Measurements from ENCODE around the gene XPC.
"Not testable (repeated sequence)": the region's sequence is repeated elsewhere in the genome, so short reads cannot be mapped to it uniquely, and the experiment has no call there.

XPC gene

DNA sequence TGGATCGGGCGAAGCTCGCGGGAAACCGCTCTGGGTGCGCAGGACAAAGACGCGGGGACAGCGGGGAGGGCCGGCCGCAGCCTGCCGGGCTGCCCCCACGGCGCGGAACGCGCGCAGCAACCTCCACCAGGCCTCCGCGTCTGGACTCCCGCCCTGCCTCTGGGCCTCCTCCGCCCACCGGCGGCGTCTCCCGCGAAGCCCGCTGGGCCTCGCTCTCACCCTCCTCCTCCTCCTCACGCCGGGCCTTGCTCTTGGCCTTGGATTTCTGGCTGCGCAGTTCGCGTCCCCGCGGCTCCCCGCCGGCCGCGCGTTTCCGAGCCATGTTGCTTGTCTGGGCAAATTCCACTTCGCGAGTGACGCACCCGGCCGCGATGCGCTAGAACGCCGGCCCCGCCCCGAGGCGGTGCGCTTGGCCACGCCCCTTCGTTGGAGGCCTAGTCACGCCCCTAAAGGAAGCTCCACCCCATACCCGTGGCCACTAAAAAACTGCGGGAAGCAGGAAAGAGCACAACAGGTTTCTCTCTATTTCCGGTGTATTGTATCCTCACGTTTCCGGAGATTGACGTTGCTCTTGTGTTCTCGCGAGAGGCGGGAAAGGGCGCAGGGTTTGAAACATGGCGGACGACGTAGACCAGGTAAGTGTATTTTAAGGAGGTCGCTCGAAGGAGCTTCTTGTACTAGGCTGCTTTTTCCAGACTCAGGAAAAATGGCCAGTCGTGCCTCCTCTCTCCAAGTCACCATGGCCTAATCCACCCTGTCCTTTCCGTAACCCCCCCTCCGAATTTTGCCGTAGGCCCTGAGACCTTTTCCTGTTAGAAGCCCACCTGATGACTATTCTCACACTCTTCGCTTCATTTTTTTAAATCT is at the start of gene XPC, which contains the start of gene LSM3:
Gene XPC, minus strand, starts transcription at position 355 of the 867 bp plus-strand sequence. Its CDS starts 33 bp downstream, at position 322.
Gene LSM3, plus strand, starts transcription at position 571 of the 867 bp plus-strand sequence. Its CDS starts 44 bp downstream, at position 615.
- DNase-seq, result peak; percentile 99

DNA sequence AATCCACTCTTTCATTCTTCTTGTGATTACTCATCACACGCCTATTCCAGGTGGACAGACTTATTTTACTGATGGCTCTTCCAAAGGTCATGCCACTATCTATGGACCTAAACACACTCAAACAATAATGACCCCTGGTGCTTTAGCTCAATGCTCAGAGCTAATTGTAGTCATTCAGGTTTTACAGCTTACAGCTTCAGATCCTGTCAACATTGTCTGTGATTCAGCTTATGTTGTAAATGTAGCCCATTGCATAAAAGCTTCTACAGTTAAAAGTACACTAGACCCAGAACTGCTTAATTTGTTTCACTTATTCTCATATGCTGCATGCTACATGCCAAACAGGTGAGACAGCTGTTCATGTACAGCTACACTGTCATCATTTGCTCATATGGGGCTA is 49.5 kb upstream of the XPC start:
- no peak for DNase-seq

DNA sequence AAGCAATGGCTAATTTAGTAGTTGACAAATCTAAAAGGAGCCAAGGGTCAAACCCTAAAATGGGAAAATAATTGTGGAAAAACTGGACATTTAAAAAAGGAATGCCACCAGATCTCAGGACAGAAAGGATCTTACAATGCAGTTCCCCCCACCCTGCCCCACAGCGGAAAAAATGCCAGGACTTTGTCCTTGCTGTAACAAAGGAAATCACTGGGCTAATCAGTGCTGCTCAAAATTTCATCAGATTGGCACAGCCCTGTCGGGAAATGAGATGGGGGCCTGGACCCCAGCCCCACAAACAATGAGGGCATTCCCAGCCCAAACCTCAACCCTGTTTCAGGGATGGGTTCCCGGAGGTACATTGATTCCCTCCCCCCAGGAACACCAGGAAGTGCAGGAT is 48.0 kb upstream of the XPC start:
- not testable (repeated sequence) for DNase-seq

DNA sequence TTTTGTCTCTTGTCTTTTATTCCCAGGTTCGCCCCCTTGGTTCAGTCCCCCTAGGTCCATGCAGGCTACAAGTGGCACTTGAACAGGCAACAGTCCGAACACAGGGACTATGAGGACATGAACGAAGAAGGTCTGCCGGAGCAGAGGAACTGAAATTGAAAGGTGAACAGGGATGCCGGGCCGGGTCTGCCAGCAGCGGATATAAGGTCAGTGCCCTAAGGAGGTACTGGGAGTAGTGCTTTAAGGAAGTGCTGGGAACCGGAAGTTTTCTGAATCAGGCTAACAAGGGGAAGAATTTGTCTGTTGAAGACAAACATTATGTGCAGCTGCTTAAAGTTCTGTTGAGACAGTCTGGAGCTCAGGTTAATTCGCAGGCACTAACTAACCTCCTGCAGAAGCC is 47.0 kb upstream of the XPC start:
- DNase-seq, result no peak

DNA sequence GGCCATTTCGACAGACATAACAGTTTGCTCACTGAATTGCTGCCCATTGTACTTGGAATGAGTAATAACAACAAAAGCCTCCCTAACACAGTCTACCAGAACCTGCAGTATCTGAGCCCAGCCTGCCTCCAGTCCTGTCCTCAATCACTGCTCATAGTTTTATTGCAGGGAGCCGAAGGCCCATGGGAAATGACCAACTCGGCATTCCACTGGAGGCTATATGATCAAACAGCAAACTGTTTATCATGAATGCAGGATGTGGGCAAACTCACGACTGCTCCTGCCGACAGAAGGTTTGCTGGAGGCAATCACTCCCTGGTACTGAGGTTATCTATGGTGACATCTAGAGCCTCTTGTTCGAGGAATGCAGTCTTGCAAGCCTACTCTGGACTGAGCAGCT is 46.5 kb upstream of the XPC start:
- DNase-seq, result no peak

DNA sequence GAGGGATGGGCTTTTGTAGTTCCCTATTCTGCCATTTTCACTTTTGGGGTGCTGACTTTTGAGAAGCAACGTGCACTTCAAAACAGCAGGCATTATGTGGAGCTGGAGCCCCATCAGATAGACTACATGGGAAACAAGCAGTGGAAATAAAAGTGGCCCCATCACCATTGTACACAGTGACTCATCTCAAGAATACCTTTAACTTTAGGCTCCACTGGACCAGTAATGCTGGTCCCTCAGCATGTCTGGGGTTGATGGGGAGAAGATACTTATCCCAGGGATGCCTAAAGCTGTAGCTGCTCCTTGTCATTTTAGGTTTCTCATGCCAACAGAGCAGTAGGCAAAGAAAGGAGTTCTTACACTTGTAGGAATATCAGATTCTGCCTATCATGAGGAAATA is 45.2 kb upstream of the XPC start:
- DNase-seq, result no peak

DNA sequence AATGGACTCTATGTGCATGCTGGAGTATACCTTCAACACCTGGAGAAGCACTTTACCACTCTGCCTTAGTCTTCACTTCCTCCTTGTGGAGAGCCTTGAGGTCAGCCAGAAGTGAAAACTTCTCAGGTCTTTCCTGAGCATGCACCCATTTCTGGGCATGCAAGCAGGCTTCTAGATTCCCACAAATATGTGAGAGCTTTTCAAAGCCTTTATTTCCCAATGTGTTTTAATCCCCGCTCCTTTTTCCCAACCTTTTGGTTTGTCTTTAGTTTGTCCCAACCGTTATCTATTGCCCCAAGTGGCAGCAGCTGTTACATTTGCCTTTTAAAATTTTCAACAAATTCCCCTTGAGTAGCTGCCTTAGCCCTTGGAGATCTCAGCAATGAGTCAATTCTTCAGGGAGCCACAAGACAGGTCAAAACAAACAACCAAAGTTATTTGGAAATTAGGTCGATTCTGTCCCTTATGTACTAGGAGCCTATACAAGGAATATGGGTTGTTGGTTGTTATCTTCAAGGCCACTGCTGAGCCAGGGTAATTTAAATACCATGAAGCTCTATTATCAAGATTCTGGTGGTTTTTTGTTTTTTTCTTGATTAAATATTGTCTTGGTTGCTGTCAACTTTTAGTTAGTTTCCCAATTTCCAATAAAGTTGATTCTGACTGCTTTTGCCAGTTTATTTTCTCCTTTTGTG is 44.6 kb upstream of the XPC start:
- no peak for DNase-seq

DNA sequence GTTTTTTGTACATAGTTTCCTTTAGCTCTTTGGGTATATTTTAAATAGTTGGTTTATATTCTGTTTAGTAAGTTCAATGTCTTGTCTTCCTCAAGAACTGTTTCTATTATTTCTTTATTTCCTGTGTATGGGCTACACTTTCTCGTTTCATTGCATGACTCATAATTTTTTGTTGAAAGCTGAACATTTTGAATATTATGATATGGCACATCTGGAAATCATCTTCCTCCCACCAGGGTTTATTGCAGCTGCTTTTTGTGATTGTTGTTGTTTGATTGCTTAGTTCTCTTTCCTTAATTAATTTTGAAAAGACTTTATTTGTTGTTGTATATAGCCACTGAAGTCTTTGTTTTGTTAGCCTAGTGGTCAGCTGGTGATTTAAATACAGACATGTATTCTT is 44.1 kb upstream of the XPC start:
- DNase-seq, result no peak

DNA sequence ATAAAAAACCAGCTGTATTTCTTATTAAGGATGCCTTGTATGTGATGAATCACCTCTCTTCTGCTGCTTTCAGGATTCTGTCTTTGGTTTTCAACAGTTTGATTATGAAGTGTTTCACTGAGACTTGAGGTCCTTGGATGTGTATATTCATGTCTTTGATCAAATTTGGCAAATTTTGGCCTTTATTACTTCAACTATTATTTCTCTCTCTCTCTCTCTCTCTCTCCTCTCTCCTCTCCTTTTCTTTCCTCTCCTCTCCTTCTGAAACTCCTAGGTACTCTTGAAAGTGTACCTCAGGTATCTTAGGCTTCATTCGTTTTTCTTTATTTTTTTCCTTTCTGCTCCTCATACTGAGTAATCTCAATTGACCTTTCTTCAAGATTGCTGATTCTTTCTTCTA is 43.5 kb upstream of the XPC start:
- DNase-seq, result no peak

DNA sequence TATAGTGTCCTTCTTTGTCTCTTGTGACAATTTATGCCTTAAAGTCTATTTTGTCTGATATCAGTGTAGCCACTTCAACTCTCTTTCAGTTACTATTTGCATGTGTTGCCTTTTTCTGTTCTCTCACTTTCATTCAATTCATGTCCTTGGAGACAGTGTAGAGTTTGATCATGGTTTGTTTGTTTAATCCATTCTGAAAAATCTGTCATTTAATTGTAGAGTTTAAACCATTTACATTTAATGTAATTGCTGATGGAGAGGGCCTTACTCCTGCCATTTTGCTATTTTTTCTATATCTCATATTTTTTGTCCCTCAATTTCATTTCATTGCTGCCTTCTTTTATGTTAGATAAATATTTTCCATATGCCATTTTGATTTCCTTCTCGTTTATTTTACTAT is 42.5 kb upstream of the XPC start:
- DNase-seq, result no peak

DNA sequence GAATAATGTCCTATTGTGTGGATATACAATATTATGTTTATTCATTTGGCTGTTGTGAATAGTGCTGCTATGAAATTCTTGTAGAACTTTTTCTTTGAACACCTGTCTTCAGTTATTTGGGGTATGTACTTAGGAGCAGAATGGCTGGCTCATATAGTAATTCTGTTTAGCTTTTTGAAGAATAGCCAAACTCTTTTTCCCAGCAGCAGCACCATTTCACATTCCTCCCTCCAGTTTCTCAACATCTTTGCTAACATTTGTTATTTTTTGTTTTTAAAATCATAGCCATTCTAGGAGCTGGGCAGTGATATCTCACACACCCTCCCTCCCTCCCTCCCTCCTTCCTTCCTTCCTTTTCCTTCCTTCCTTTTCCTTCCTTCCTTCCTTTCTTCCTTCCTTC is 40.0 kb upstream of the XPC start:
- DNase-seq, result no peak

DNA sequence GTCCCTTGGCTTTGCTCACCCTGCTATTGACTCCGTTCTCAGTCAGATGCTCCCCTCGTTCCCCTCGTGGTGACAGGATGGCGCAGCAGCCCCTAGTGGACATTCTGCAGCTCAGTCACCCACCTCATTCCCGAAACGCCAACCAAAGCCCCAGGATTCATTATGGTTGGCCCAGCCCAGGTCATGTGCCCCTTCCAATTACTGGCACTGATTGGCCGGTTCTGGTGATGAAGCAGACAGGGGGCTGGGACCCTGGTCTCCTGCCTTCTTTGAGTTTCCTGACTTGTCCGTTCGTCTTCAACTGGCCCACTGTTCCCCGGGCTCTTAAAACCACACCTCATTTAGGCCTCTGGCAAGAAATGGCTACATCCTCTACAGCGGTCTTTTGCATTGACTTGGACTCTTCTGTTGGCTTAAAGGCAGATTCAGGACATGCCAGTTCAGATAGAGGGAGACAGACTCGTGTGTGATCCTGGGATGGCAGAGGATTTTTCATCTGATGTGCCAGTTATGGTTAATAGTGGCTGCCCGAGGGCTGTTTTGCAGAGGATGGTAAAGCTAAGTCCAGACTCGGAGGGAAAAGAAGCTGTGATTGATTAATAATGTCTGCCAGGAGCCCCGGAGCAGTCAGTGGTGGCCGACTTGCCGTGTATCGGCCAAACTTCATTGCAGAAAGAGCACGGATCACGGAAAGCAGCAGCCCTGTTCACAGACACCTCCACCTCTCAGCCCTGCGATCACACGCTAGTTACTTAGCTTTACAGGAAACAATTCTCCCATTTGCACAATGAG is 38.1 kb upstream of the XPC start:
- DNase-seq, result peak; percentile 37

DNA sequence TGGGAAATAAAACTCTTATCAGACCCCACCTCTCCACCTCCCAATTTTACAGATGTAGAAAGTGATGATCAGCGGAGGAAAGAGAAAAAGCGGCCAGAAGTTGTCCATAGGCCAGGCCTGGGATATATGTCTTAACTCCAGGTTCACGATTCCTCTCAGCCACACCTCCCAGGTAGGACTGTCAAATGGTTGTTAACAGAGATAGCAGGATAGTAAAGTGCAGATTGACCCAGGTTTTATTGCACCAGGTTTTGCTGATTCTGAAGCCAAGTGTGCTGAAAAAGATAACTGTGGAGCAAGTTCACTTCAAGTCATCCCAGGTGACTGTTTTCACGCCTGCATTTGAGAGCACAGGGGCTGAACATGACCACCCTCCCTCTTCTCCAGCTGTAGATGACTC is 36.4 kb upstream of the XPC start:
- DNase-seq, result no peak

DNA sequence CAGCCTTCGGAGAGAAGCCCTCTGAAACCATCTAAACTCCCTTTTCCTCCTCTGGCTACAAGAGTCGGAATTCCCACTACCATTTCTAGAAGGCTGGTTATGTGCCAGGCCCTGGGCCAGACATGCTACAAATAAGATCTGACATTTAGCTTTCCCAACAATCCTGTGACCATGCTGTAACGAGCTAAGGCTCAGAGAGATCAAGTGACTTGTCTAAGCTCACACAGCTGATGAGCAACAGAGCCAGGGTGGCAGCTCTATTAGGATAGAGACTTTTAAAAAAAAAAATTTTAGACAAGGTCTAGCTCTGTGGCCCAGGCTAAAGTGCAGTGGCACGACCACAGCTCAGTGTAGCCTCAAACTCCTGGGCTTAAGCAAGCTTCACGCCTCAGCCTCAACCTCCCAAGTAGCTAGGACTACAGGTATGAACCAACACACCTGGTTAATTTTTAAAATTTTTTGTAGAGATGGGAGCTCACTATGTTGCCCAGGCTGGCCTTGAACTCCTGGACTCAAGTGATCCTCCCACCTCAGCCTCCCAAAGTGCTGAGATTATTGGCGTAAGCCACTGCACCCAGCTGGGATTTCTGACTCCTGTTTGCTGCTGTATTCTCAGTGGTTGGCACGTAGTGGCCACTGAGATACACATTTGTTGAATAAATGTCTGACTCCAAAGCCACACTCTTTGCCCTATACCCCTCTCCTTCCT is 34.8 kb upstream of the XPC start:
- DNase-seq, result no peak

DNA sequence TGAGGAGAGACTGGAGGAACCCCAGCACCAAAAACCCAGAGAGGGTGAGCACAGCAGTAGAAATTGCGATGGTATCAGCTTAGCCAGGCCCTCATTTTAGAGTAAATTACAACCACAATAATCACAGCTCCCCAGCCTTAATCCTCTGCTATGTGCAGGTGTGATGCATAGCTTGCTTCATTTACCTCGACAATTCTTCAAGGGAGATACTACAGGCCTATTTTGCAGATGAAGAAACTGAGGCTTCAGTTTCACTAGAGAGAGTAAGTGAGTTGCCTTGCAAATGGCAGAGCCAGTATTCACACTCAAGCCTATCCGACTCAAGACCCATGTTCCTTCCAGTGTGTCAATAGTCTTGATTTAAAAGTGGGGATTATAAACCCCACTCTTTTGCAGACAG is 33.6 kb upstream of the XPC start:
- DNase-seq, result no peak

DNA sequence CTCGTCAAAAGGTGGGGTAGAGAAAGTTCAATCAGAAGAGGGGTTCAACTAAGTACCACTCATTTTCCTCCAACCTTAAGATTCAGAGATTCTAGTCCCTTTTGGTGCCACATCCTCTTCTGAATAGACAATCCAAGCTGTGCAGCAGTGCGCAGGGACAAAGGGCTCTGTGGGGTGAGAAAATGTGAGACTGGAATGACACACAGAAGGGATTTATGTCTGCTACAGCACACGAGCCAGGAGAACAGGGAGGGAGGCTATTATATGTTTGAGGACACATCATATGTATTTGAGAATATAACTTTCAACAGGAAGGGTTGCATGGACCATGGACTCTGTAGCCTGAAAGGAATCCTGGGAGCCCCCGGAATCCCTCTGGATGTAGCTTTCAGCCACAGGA is 33.2 kb upstream of the XPC start:
- no peak for DNase-seq

DNA sequence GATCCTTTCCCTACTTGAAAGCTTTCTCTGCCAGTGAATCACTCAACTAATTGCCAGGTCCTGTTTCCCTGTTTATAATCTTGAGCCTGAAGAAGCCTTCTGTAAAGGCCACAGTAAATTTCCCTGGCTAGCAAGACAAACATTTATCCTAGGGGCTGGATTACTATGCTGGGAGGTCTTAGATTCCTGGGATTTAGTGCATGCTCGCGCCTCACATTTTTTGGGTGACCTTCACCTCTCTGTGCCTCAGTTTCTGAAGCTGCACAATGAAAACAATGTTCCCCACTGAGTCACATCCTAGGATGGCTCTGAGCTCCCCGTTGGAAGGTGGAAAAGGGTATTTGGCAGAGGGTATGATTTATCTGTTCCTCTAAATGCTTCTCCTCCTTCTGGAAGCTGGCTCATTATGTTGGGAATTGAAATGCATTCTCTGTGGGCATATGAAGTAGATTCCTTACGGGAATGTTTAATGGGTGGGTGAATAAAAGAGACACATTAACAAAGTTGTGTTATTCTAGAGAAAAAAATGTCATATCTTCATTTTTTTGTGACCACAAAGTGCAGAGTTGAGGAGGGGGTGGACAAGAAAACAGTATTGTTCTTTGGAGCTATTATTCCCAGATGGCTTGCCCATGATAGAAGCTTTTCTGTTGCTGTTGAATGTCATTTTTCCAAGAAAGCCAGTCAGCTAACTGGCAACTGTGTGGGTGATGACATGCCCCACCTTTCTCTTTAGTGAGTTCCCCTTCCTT is 32.6 kb upstream of the XPC start:
- no peak for DNase-seq

DNA sequence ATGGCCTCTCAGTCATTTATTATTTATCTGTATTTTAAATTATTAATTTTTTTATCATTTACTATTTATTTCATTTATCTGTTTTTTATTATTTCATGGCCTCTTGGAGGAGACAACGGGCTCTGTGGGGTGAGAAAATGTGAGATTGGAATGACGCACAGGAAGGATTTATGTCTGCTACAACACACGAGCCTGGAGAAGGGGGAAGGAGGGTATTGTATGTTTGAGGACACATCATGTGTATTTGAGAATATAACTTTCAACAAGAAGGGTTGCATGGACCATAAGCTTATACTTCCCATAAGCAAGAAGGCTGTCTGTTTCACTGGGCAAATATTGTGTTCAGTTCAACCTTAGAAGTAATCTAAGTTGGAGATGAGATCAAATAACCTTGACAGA is 31.9 kb upstream of the XPC start:
- no peak for DNase-seq

DNA sequence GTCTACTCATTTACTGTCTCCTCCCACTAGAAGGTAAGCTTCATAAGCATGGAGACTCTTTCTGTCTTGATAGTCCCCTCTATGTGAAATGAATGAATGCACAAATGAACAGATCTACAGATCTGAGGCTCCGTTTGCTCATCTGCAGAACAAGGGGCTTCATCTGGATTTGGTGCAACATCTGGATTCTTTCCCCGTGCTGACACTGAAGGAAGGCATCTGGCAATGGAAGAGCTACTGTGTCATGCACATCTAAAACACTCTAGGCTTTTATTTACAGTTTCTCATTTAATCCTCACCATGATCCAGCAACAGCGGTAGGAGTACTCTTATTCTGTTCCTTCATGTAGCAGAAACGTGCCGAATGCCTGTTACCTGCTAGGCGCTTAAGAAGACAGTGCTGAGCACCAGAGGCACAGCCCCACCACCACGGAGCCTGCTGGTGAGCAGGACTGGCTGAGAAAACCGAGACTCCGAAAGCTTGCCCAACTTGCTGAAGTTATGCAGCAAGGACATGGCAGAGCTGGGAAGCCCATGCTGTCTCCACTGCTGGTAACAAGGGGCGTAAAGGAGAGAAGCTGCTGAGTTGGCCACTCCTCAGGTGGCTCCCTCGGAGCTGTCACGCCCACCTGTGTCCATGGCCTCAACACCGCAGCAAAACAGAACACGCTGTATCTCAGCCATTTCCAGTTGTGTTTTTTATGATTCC is 31.3 kb upstream of the XPC start:
- DNase-seq, result no peak

DNA sequence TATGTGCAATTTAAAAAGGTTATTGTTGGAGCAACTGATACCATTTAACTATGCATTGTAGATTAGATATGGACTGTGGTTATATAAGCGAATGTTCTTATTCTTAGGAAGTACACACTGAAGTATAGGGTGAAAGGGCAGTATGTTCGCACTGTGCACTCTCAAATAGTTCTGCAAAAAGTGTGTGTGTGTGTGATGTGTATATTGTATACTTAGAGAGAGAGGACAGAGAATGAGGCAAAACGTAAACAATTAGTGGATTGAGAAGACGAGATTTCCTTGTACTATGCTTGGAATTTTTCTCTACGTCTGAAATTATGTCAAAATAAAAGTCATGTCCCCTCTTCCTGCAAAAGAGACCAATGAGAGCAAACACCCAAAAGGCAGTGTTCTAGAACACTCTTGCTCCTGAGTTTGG is 30.6 kb upstream of the XPC start:
- DNase-seq, result no peak

DNA sequence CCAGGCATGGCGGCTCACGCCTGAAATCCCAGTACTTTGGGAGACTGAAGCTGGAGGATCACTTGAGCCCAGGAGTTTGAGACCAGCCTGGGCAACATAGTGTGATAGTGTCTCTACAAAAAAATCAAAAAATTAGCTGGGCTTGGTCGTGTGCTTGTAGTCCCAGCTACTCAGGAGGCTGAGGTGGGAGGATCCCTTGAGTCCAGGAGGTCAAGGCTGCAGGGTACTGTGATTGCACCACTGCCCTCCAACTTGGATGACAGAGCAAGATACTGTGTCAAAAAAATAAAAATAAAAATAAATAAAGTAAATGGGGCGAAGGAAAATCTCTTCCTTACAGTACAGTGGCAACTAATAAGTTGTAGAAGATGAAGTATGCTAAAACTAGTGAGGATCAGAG is 29.8 kb upstream of the XPC start:
- no peak for DNase-seq

All from CD4-positive, alpha-beta T cell treated with Interleukin-12 subunit alpha and Interleukin-12 subunit beta, for 1 hour (primary cell).